H9 (cell line): ENCODE results near the gene MROH2B. TPM values are rescaled to one million over a fixed set of nuclear protein-coding genes. Genes with fewer than 3 reads are reported as not detected.

Experiments used
- DNase-seq: peaks from one replicate; pipeline ENCODE4 v3.0.0-alpha.2; 2017
- H2AFZ ChIP-seq: one replicate; pipeline ENCODE4 v1.6.1; 2013; ENCODE audit warnings: mild to moderate bottlenecking, low read length, control low read depth, moderate library complexity
- H2AK5ac ChIP-seq: 2 replicates; pipeline ENCODE4 v1.6.1; 2013; ENCODE audit warnings: low read length, control low read depth, mixed read lengths; ENCODE audit not compliant: insufficient read length
- H2BK120ac ChIP-seq: one replicate; pipeline ENCODE4 v1.6.1; 2013; ENCODE audit warnings: low read depth, mild to moderate bottlenecking, low read length, control low read depth, inconsistent platforms; ENCODE audit not compliant: poor library complexity, severe bottlenecking
- H2BK12ac ChIP-seq: 2 replicates; pipeline ENCODE4 v1.6.1; 2013; ENCODE audit warnings: low read length, control low read depth, mixed read lengths, low read depth; ENCODE audit not compliant: insufficient read length
- H2BK15ac ChIP-seq: 2 replicates; pipeline ENCODE4 v1.6.1; 2013; ENCODE audit warnings: low read depth, low read length, control low read depth
- H2BK20ac ChIP-seq: one replicate; pipeline ENCODE4 v1.6.1; 2013; ENCODE audit warnings: low read depth, mild to moderate bottlenecking, low read length, control low read depth, inconsistent platforms; ENCODE audit not compliant: poor library complexity, severe bottlenecking
- H2BK5ac ChIP-seq: 2 replicates; pipeline ENCODE4 v1.6.1; 2013; ENCODE audit warnings: low read length, control low read depth, mixed read lengths; ENCODE audit not compliant: insufficient read length
- H3K14ac ChIP-seq: 2 replicates; pipeline ENCODE4 v1.6.1; 2013; ENCODE audit warnings: low read length, control low read depth; ENCODE audit not compliant: insufficient read depth
- H3K18ac ChIP-seq: 2 replicates; pipeline ENCODE4 v1.6.1; 2013; ENCODE audit warnings: low read depth, mild to moderate bottlenecking, mixed read lengths, low read length, control low read depth; ENCODE audit not compliant: insufficient read length
- H3K23ac ChIP-seq: 2 replicates; pipeline ENCODE4 v1.6.1; 2013; ENCODE audit warnings: low read length, control low read depth, mixed read lengths, low read depth; ENCODE audit not compliant: insufficient read length
- H3K23me2 ChIP-seq: 2 replicates; pipeline ENCODE4 v1.6.1; 2013; ENCODE audit warnings: low read depth, mild to moderate bottlenecking, mixed read lengths, low read length, control low read depth; ENCODE audit not compliant: insufficient read length, poor library complexity, severe bottlenecking
- H3K27ac ChIP-seq: 2 replicates; pipeline ENCODE4 v1.5.1; 2013; ENCODE audit warnings: low read length, control low read depth, mixed read lengths, low read depth; ENCODE audit not compliant: insufficient read length
- H3K27me3 ChIP-seq: 2 replicates; pipeline ENCODE4 v1.6.1; 2013; ENCODE audit warnings: low read length, control low read depth, inconsistent platforms; ENCODE audit not compliant: insufficient read depth
- H3K4ac ChIP-seq: 2 replicates; pipeline ENCODE4 v1.6.1; 2013; ENCODE audit warnings: low read depth, mild to moderate bottlenecking, control low read depth, inconsistent platforms, low read length, moderate library complexity
- H3K4me1 ChIP-seq: 2 replicates; pipeline ENCODE4 v1.6.1; 2013; ENCODE audit warnings: low read length, control low read depth, inconsistent platforms; ENCODE audit not compliant: insufficient read depth
- H3K4me2 ChIP-seq: 2 replicates; pipeline ENCODE4 v1.6.1; 2013; ENCODE audit warnings: low read length, control low read depth, mixed read lengths; ENCODE audit not compliant: insufficient read length, insufficient read depth
- H3K56ac ChIP-seq: 2 replicates; pipeline ENCODE4 v1.6.1; 2013; ENCODE audit warnings: low read depth, mild to moderate bottlenecking, mixed read lengths, low read length, control low read depth; ENCODE audit not compliant: insufficient read length
- H3K79me1 ChIP-seq: 2 replicates; pipeline ENCODE4 v1.6.1; 2013; ENCODE audit warnings: low read depth, mild to moderate bottlenecking, moderate library complexity, low read length, control low read depth, inconsistent platforms; ENCODE audit not compliant: insufficient read depth, poor library complexity, severe bottlenecking
- H3K79me2 ChIP-seq: 2 replicates; pipeline ENCODE4 v1.6.1; 2013; ENCODE audit warnings: low read length, control low read depth, inconsistent platforms; ENCODE audit not compliant: insufficient read depth
- H3K9ac ChIP-seq: 2 replicates; pipeline ENCODE4 v1.6.1; 2013; ENCODE audit warnings: low read length, control low read depth, mixed read lengths; ENCODE audit not compliant: insufficient read length; ENCODE audit errors: extremely low read depth
- H3K9me3 ChIP-seq: one replicate; pipeline ENCODE4 v1.6.1; 2013; ENCODE audit warnings: low read depth, low read length, inconsistent platforms; ENCODE audit not compliant: control insufficient read depth
- H3T11ph ChIP-seq: one replicate; pipeline ENCODE4 v1.6.1; 2013; ENCODE audit warnings: mild to moderate bottlenecking, low read length, control low read depth, inconsistent platforms
- H4K20me1 ChIP-seq: one replicate; pipeline ENCODE4 v1.6.1; 2013; ENCODE audit not compliant: control insufficient read depth, insufficient read length, insufficient read depth
- H4K5ac ChIP-seq: 2 replicates; pipeline ENCODE4 v1.6.1; 2013; ENCODE audit warnings: low read depth, mild to moderate bottlenecking, mixed read lengths, low read length, control low read depth; ENCODE audit not compliant: insufficient read length
- H4K8ac ChIP-seq: replicated peaks from 2 replicates; pipeline ENCODE4 v1.6.1; 2013; ENCODE audit warnings: low read length, control low read depth, mixed read lengths, low read depth; ENCODE audit not compliant: insufficient read length
- H4K91ac ChIP-seq: 2 replicates; pipeline ENCODE4 v1.6.1; 2013; ENCODE audit warnings: low read depth, mild to moderate bottlenecking, moderate library complexity, mixed read lengths, low read length, control low read depth; ENCODE audit not compliant: insufficient read length
- H3K27ac Mint-ChIP-seq, 3 experiments: 2 replicates in 2 of 3; 3 replicates in 1 of 3; pipeline ENCODE4 v1.8.0; 2020 to 2021; ENCODE audit warnings: mixed read lengths in 3 of 3, mild to moderate bottlenecking in 1 of 3, moderate library complexity in 1 of 3
- H3K27me3 Mint-ChIP-seq: 2 replicates; pipeline ENCODE4 v1.8.0; 2021; ENCODE audit warnings: low read depth, mild to moderate bottlenecking, moderate library complexity, mixed read lengths
- H3K36me3 Mint-ChIP-seq, 3 experiments: 2 replicates in 2 of 3; 3 replicates in 1 of 3; pipeline ENCODE4 v1.8.0; 2020 to 2021; ENCODE audit warnings: low read depth in 3 of 3, mixed read lengths in 3 of 3; ENCODE audit not compliant: insufficient read depth in 1 of 3
- H3K4me1 Mint-ChIP-seq, 2 experiments: 2 replicates each; pipeline ENCODE4 v1.8.0; 2020; ENCODE audit warnings: mixed read lengths in 2 of 2
- H3K4me3 Mint-ChIP-seq, 2 experiments: 2 replicates in 1 of 2; 3 replicates in 1 of 2; pipeline ENCODE4 v1.8.0; 2020 to 2021; ENCODE audit warnings: mild to moderate bottlenecking in 2 of 2, mixed read lengths in 2 of 2, moderate library complexity in 1 of 2
- H3K9me3 Mint-ChIP-seq, 2 experiments: 2 replicates in 1 of 2; 3 replicates in 1 of 2; pipeline ENCODE4 v1.8.0; 2020; ENCODE audit warnings: mild to moderate bottlenecking in 2 of 2, mixed read lengths in 2 of 2, moderate library complexity in 1 of 2
- WGBS: extraction: QIAGEN DNeasy Blood & Tissue Kit; methylation state at CpG from one replicate; pipeline ENCODE4 v1.1.7; 2013; ENCODE audit warnings: missing lambda C conversion rate, low lambda C conversion rate, mixed read lengths; ENCODE audit not compliant: insufficient read length; ENCODE audit errors: extremely low coverage; 5-methylcytosine and 5-hydroxymethylcytosine counted together
- total RNA-seq: library from RNA; stranded (reverse); gene quantifications from 2 replicates; pipeline ENCODE4 v1.2.1, GENCODE V29; 2021
- TF ChIP-seq, protein P1 (sequence below): fragments of 200-600 bp; sonication (generic); conservative IDR thresholded peaks from 3 replicates; pipeline ENCODE4 v1.8.0; 2021; ENCODE audit warnings: antibody characterized with exemption, mild to moderate bottlenecking

The MROH2B gene
- total RNA-seq, 1 experiment from 2014 or later: not detected

DNA sequence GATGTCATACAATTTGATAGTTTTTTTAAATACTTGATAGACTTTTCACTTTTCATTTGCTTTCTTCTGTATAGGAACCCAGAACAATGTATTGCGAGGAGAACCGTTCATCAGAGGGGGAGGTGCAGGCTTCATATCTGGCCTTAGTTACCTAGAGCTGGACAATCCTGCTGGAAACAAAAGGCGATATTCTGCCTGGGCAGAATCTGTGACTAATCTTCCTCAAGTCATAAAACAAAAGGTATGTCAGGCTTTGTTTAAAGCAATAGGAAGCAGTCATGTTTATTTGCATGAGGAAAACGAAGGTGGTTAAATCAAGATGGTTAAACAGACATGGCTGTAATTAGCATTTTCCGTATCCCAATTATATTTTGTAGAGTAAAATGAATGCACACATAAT is 115.8 kb downstream of the MROH2B start:
- H3K23me2 ChIP-seq: no peaks in the 10 kb centered on the region
- H3K27ac ChIP-seq: no peak overlapping the region

More for the DNA sequence above, 115.8 kb downstream of the MROH2B start:
- no peak overlapping the region for H3K18ac ChIP-seq
- H2BK20ac ChIP-seq: no peak overlapping the region
- H3K4me1 ChIP-seq: peaks cover 3% of the 10 kb centered on the region
- no peaks in the 10 kb centered on the region for H3K79me1 ChIP-seq
- no peaks in the 10 kb centered on the region for H3K27me3 ChIP-seq
- H4K5ac ChIP-seq: no peak overlapping the region
- H2BK15ac ChIP-seq: no peak overlapping the region
- WGBS: no CpG with 5 or more reads among the region's 5 CpGs
- Mint-ChIP-seq H3K4me1 (peaks cover 9 to 15% of the 10 kb centered on the region in 2 experiments), H3K27ac (no peak overlapping the region), H3K9me3 (peaks cover 16 to 18% of the 10 kb centered on the region in 2 experiments), H3K36me3 (peaks cover 0 to 14% (median 3%) of the 10 kb centered on the region in 3 experiments; a peak in 3 of 7 replicates), H3K27me3 (no peaks in the 10 kb centered on the region), H3K4me3 (no peak overlapping the region)
- no peaks in the 10 kb centered on the region for H3K9me3 ChIP-seq
- no peak overlapping the region for H2AFZ ChIP-seq
- no peak overlapping the region for H2BK5ac ChIP-seq
- no peak overlapping the region for H2BK120ac ChIP-seq
- H3T11ph ChIP-seq: no peak overlapping the region
- H4K91ac ChIP-seq: no peak overlapping the region
- H3K56ac ChIP-seq: no peak overlapping the region
- H3K4ac ChIP-seq: no peak overlapping the region
- H3K23ac ChIP-seq: no peak overlapping the region
- no peak overlapping the region for H4K8ac ChIP-seq
- H3K14ac ChIP-seq: no peak overlapping the region
- no peak overlapping the region for H3K4me2 ChIP-seq
- TF ChIP-seq, protein P1, sequence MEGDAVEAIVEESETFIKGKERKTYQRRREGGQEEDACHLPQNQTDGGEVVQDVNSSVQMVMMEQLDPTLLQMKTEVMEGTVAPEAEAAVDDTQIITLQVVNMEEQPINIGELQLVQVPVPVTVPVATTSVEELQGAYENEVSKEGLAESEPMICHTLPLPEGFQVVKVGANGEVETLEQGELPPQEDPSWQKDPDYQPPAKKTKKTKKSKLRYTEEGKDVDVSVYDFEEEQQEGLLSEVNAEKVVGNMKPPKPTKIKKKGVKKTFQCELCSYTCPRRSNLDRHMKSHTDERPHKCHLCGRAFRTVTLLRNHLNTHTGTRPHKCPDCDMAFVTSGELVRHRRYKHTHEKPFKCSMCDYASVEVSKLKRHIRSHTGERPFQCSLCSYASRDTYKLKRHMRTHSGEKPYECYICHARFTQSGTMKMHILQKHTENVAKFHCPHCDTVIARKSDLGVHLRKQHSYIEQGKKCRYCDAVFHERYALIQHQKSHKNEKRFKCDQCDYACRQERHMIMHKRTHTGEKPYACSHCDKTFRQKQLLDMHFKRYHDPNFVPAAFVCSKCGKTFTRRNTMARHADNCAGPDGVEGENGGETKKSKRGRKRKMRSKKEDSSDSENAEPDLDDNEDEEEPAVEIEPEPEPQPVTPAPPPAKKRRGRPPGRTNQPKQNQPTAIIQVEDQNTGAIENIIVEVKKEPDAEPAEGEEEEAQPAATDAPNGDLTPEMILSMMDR: no peak
- H3K9ac ChIP-seq: no peak overlapping the region
- no peak overlapping the region for H2AK5ac ChIP-seq
- no peak for DNase-seq
- no peaks in the 10 kb centered on the region for H4K20me1 ChIP-seq
- H3K79me2 ChIP-seq: no peaks in the 10 kb centered on the region
- H2BK12ac ChIP-seq: no peak overlapping the region

Other genes with a start within 250 kb of the MROH2B start
- 1,726 and 1,735 TPM in 2 replicates for gene RPL37, start 236.1 kb downstream of the MROH2B start, total RNA-seq
- gene CARD6, start 230.0 kb downstream of the MROH2B start, total RNA-seq: 0.22 and 0.35 TPM in 2 replicates
- gene C7, start 161.8 kb downstream of the MROH2B start, total RNA-seq: 0.52 and 0.70 TPM in 2 replicates
- not detected in 2 replicates for gene C6, start 142.2 kb upstream of the MROH2B start, total RNA-seq